ENCODE measurements around the gene PTPRR. TPM values are rescaled to one million over a fixed set of nuclear protein-coding genes. Genes with fewer than 3 reads are reported as not detected.

PTPRR gene
- total RNA-seq, 1 experiment from 2014 or later: 1.3 TPM

- Histone ChIP-seq H3K36me3 (ENCODE audit: control insufficient read depth, insufficient read depth, low read length) (no peaks in the 10 kb centered on the region), H3K4me3 (ENCODE audit: low read depth, low read length) (no peak overlapping the region), H3K27me3 (replicated peaks; ENCODE audit: control insufficient read depth, insufficient read depth, low read length) (no peaks in the 10 kb centered on the region), H3K9me3 (no peaks in the 10 kb centered on the region), H3K4me1 (peaks cover 11% of the 10 kb centered on the region; the same call in 1 of the 2 replicates)
- Mint-ChIP-seq H3K9me3 (ENCODE audit: unreplicated experiment) (no peaks in the 10 kb centered on the region), H3K4me1 (ENCODE audit: low read depth, unreplicated experiment) (no peaks in the 10 kb centered on the region), H3K36me3 (ENCODE audit: insufficient read depth, unreplicated experiment) (no peaks in the 10 kb centered on the region), H3K27ac (ENCODE audit: unreplicated experiment) (no peak overlapping the region), H3K27me3 (ENCODE audit: insufficient read depth, unreplicated experiment) (no peaks in the 10 kb centered on the region), H3K4me3 (ENCODE audit: unreplicated experiment) (no peak overlapping the region)
- BruUV-seq (replicated peaks): no TSS peak
- DNase-seq: no peak
- TF ChIP-seq CTCF (IDR thresholded peaks at IDR 0.05; ENCODE audit: insufficient read depth in 1 of 2, low read depth in 1 of 2, low read length in 1 of 2, severe bottlenecking in 1 of 2, unreplicated experiment in 1 of 2): no peak
- ChIA-PET POLR2A (no interaction called here), CTCF (no interaction called here)
- intact Hi-C loops (cut with micrococcal nuclease; ENCODE audit: unreplicated experiment): no loop called here
Measured at GRCh38 chr12:70646850-70647249, 273.7 kb downstream of the PTPRR start.

GRCh38 chr12:70645494-70646317 is 274.8 kb downstream of the PTPRR start:
- intact Hi-C loops (cut with micrococcal nuclease; ENCODE audit: unreplicated experiment): no loop called here
- no peaks in the 10 kb centered on the region for H3K36me3 Mint-ChIP-seq (ENCODE audit: insufficient read depth, unreplicated experiment)
- CTCF ChIA-PET: no interaction called here

GRCh38 chr12:70644861-70645260 is 275.7 kb downstream of the PTPRR start:
- no peaks in the 10 kb centered on the region for H3K36me3 ChIP-seq (ENCODE audit: control insufficient read depth, insufficient read depth, low read length)
- H3K4me1 ChIP-seq: peaks cover 11% of the 10 kb centered on the region; the same call in 1 of the 2 replicates
- ChIA-PET CTCF (no interaction called here), POLR2A (no interaction called here)
- Mint-ChIP-seq H3K27ac (ENCODE audit: unreplicated experiment) (no peak overlapping the region), H3K4me3 (ENCODE audit: unreplicated experiment) (no peak overlapping the region), H3K9me3 (ENCODE audit: unreplicated experiment) (no peaks in the 10 kb centered on the region), H3K36me3 (ENCODE audit: insufficient read depth, unreplicated experiment) (no peaks in the 10 kb centered on the region), H3K4me1 (ENCODE audit: low read depth, unreplicated experiment) (no peaks in the 10 kb centered on the region), H3K27me3 (ENCODE audit: insufficient read depth, unreplicated experiment) (no peaks in the 10 kb centered on the region)
- TF ChIP-seq CTCF (IDR thresholded peaks at IDR 0.05; ENCODE audit: insufficient read depth in 1 of 2, low read depth in 1 of 2, low read length in 1 of 2, severe bottlenecking in 1 of 2, unreplicated experiment in 1 of 2): no peak
- BruUV-seq (replicated peaks): no TSS peak
- no peak for DNase-seq
- no peaks in the 10 kb centered on the region for H3K9me3 ChIP-seq
- H3K4me3 ChIP-seq (ENCODE audit: low read depth, low read length): no peak overlapping the region
- intact Hi-C loops (cut with micrococcal nuclease; ENCODE audit: unreplicated experiment): no loop called here
- H3K27me3 ChIP-seq (replicated peaks; ENCODE audit: control insufficient read depth, insufficient read depth, low read length): no peaks in the 10 kb centered on the region

More at GRCh38 chr12:70645494-70646317, 274.8 kb downstream of the PTPRR start:
- H3K4me3 Mint-ChIP-seq (ENCODE audit: unreplicated experiment): peak overlapping the region; percentile 58
- DNase-seq: peak; percentile 42 to 48
- no peak overlapping the region; the same call in 1 of the 2 replicates for H3K4me3 ChIP-seq (ENCODE audit: low read depth, low read length)
- no peaks in the 10 kb centered on the region for H3K4me1 Mint-ChIP-seq (ENCODE audit: low read depth, unreplicated experiment)
- H3K9me3 ChIP-seq: no peaks in the 10 kb centered on the region
- H3K27me3 ChIP-seq (replicated peaks; ENCODE audit: control insufficient read depth, insufficient read depth, low read length): no peaks in the 10 kb centered on the region
- POLR2A ChIA-PET: no interaction called here
- no peaks in the 10 kb centered on the region for H3K27me3 Mint-ChIP-seq (ENCODE audit: insufficient read depth, unreplicated experiment)
- no TSS peak for BruUV-seq (replicated peaks)
- no peak for TF ChIP-seq CTCF (IDR thresholded peaks at IDR 0.05; ENCODE audit: insufficient read depth in 1 of 2, low read depth in 1 of 2, low read length in 1 of 2, severe bottlenecking in 1 of 2, unreplicated experiment in 1 of 2)
- H3K4me1 ChIP-seq: peaks cover 11% of the 10 kb centered on the region; the same call in 1 of the 2 replicates
- H3K27ac Mint-ChIP-seq (ENCODE audit: unreplicated experiment): peak overlapping the region; percentile 73
- no peaks in the 10 kb centered on the region for H3K9me3 Mint-ChIP-seq (ENCODE audit: unreplicated experiment)
- no peaks in the 10 kb centered on the region for H3K36me3 ChIP-seq (ENCODE audit: control insufficient read depth, insufficient read depth, low read length)
